ENCODE data around the gene XPO1. TPM values are rescaled to one million over a fixed set of nuclear protein-coding genes. Genes with fewer than 3 reads are reported as not detected.

Gene XPO1
- polyA plus RNA-seq, 1 donor from 2014 or later = 494 TPM

DNA sequence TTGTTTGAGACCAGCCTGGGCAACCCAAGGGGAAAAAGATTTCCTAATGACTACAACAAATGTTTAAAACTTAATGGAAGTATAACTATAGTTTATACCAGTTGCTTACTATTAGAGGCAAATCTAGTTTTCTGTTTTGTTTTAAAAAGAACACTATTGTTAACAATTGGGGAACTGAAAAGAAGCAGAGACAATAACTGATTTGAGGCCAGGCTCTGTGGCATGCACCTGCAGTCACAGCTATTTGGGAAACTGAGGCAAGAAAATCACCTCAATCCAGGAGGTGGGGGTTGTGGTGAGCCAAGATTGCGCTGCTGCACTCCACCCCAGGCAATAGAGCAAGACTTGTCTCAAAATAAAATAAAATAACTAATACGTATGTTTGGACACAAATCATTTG lies 39.1 kb downstream of the XPO1 start:
- Histone ChIP-seq H3K9ac (ENCODE audit: low read length) (no peak overlapping the region), H3K27me3 (ENCODE audit: insufficient read depth, low read depth, low read length) (no peaks in the 10 kb centered on the region), H4K20me1 (ENCODE audit: insufficient read depth) (peaks cover under 1% of the 10 kb centered on the region), H3F3A (ENCODE audit: insufficient read depth, low read length, poor library complexity, severe bottlenecking) (no peaks in the 10 kb centered on the region), H3K79me2 (replicated peaks; ENCODE audit: insufficient read depth, low read length) (peaks cover 29% of the 10 kb centered on the region), H3K27ac (ENCODE audit: low read length) (no peak overlapping the region), H3K4me3 (ENCODE audit: low read length) (no peak overlapping the region), H3K36me3 (ENCODE audit: insufficient read depth, low read length) (peaks cover 29% of the 10 kb centered on the region), H3K4me2 (ENCODE audit: low read length) (no peak overlapping the region), H3K9me2 (ENCODE audit: insufficient read depth, low read length) (no peaks in the 10 kb centered on the region), H3K9me3 (ENCODE audit: low read length) (no peaks in the 10 kb centered on the region), H2AFZ (ENCODE audit: low read depth, low read length) (no peak overlapping the region)
- TF ChIP-seq, protein P1, sequence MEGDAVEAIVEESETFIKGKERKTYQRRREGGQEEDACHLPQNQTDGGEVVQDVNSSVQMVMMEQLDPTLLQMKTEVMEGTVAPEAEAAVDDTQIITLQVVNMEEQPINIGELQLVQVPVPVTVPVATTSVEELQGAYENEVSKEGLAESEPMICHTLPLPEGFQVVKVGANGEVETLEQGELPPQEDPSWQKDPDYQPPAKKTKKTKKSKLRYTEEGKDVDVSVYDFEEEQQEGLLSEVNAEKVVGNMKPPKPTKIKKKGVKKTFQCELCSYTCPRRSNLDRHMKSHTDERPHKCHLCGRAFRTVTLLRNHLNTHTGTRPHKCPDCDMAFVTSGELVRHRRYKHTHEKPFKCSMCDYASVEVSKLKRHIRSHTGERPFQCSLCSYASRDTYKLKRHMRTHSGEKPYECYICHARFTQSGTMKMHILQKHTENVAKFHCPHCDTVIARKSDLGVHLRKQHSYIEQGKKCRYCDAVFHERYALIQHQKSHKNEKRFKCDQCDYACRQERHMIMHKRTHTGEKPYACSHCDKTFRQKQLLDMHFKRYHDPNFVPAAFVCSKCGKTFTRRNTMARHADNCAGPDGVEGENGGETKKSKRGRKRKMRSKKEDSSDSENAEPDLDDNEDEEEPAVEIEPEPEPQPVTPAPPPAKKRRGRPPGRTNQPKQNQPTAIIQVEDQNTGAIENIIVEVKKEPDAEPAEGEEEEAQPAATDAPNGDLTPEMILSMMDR (IDR thresholded peaks at IDR 0.05; ENCODE audit: poor library complexity, severe bottlenecking) = no peak
- TF ChIP-seq RAD21 (conservative IDR thresholded peaks at IDR 0.05) = no peak
- TF ChIP-seq EZH2 (IDR thresholded peaks at IDR 0.05; ENCODE audit: borderline replicate concordance, insufficient read depth, low read length, poor library complexity, severe bottlenecking) = no peak
- TF ChIP-seq POLR2AphosphoS5 (IDR thresholded peaks at IDR 0.05) = no peak
- TF ChIP-seq SMC3 (conservative IDR thresholded peaks at IDR 0.05; ENCODE audit: poor library complexity) = no peak
- no peak for TF ChIP-seq MXI1 (conservative IDR thresholded peaks at IDR 0.05; ENCODE audit: poor library complexity, severe bottlenecking)
- no peak for TF ChIP-seq TAF1 (IDR thresholded peaks at IDR 0.05; ENCODE audit: low read depth)
- TF ChIP-seq, protein P2, sequence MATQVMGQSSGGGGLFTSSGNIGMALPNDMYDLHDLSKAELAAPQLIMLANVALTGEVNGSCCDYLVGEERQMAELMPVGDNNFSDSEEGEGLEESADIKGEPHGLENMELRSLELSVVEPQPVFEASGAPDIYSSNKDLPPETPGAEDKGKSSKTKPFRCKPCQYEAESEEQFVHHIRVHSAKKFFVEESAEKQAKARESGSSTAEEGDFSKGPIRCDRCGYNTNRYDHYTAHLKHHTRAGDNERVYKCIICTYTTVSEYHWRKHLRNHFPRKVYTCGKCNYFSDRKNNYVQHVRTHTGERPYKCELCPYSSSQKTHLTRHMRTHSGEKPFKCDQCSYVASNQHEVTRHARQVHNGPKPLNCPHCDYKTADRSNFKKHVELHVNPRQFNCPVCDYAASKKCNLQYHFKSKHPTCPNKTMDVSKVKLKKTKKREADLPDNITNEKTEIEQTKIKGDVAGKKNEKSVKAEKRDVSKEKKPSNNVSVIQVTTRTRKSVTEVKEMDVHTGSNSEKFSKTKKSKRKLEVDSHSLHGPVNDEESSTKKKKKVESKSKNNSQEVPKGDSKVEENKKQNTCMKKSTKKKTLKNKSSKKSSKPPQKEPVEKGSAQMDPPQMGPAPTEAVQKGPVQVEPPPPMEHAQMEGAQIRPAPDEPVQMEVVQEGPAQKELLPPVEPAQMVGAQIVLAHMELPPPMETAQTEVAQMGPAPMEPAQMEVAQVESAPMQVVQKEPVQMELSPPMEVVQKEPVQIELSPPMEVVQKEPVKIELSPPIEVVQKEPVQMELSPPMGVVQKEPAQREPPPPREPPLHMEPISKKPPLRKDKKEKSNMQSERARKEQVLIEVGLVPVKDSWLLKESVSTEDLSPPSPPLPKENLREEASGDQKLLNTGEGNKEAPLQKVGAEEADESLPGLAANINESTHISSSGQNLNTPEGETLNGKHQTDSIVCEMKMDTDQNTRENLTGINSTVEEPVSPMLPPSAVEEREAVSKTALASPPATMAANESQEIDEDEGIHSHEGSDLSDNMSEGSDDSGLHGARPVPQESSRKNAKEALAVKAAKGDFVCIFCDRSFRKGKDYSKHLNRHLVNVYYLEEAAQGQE (IDR thresholded peaks at IDR 0.05; ENCODE audit: borderline replicate concordance) = no peak
- TF ChIP-seq EP300 (conservative IDR thresholded peaks at IDR 0.05; ENCODE audit: poor library complexity, severe bottlenecking) = no peak

DNA sequence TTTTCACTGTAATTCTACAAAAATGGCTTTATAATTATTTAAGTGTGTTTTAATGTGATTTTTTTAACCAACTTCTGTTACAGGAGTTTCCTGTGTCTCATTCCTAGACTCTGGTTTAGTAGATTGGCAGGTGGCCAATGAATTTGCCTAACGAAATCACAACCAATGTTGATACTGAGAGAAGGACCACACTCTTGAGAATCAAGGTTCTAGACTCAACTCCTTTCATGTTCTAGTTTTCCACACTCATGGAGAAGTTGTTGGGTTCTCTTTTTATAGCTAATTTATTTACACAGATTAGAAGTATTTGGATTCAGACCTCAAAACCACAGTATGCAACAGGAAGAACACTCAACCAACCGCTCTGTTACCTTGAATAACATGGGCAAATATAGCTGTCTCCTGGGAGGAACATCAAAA lies 44.6 kb downstream of the XPO1 start:
- no peak overlapping the region for H3K4me3 ChIP-seq (ENCODE audit: low read length)
- no peaks in the 10 kb centered on the region for H3K9me3 ChIP-seq (ENCODE audit: low read length)
- no peak overlapping the region for H3K4me2 ChIP-seq (ENCODE audit: low read length)
- no peak overlapping the region for H2AFZ ChIP-seq (ENCODE audit: low read depth, low read length)
- H3K36me3 ChIP-seq (ENCODE audit: insufficient read depth, low read length) = peaks cover 42% of the 10 kb centered on the region
- no peaks in the 10 kb centered on the region for H4K20me1 ChIP-seq (ENCODE audit: insufficient read depth)
- peaks cover 9% of the 10 kb centered on the region for H3K79me2 ChIP-seq (replicated peaks; ENCODE audit: insufficient read depth, low read length)
- TF ChIP-seq EP300 (conservative IDR thresholded peaks at IDR 0.05; ENCODE audit: poor library complexity, severe bottlenecking) = no peak
- TF ChIP-seq SMC3 (conservative IDR thresholded peaks at IDR 0.05; ENCODE audit: poor library complexity) = no peak
- no peak for TF ChIP-seq POLR2AphosphoS5 (IDR thresholded peaks at IDR 0.05)
- TF ChIP-seq TAF1 (IDR thresholded peaks at IDR 0.05; ENCODE audit: low read depth) = no peak
- no peak for TF ChIP-seq MXI1 (conservative IDR thresholded peaks at IDR 0.05; ENCODE audit: poor library complexity, severe bottlenecking)
- TF ChIP-seq, protein P2 (IDR thresholded peaks at IDR 0.05; ENCODE audit: borderline replicate concordance) = no peak
- no peak for TF ChIP-seq EZH2 (IDR thresholded peaks at IDR 0.05; ENCODE audit: borderline replicate concordance, insufficient read depth, low read length, poor library complexity, severe bottlenecking)
- TF ChIP-seq, protein P1 (IDR thresholded peaks at IDR 0.05; ENCODE audit: poor library complexity, severe bottlenecking) = no peak
- no peak for TF ChIP-seq RAD21 (conservative IDR thresholded peaks at IDR 0.05)
- H3K27ac ChIP-seq (ENCODE audit: low read length) = no peak overlapping the region
- H3K9ac ChIP-seq (ENCODE audit: low read length) = no peak overlapping the region
- no peaks in the 10 kb centered on the region for H3K27me3 ChIP-seq (ENCODE audit: insufficient read depth, low read depth, low read length)
- H3K9me2 ChIP-seq (ENCODE audit: insufficient read depth, low read length) = no peaks in the 10 kb centered on the region
- H3F3A ChIP-seq (ENCODE audit: insufficient read depth, low read length, poor library complexity, severe bottlenecking) = no peaks in the 10 kb centered on the region

All from neural cell (in vitro differentiated cells).